Lung (tissue), 16 donors: ENCODE measurements around the gene MAGEB2. TPM values are rescaled to one million over a fixed set of nuclear protein-coding genes. Genes with fewer than 3 reads are reported as not detected.

Experiments used
- ATAC-seq: fragments of 200-7000 bp; cut with Tn5 transposase; one replicate; pipeline ENCODE4 v1.9.1; 2020; ENCODE audit warnings: moderate number of reproducible peaks; ENCODE audit not compliant: insufficient read depth, low FRiP score
- DNase-seq, 3 donors: peaks; one replicate each; pipeline ENCODE4 v3.0.0-alpha.2; 2013 to 2017
- H3K27ac ChIP-seq, 2 donors: one replicate each; pipeline ENCODE4 v1.5.1; 2013; ENCODE audit warnings: mild to moderate bottlenecking in 2 of 2, moderate library complexity in 2 of 2, control low read depth in 1 of 2, inconsistent platforms in 1 of 2, low read depth in 1 of 2, low read length in 1 of 2
- H3K27me3 ChIP-seq, 3 donors: one replicate each; pipeline ENCODE4 v1.5.1; 2013; ENCODE audit warnings: low read length in 2 of 3; ENCODE audit not compliant: control insufficient read depth in 3 of 3, insufficient read depth in 3 of 3
- H3K36me3 ChIP-seq, 4 donors: one replicate each; pipeline ENCODE4 v1.5.1; 2013; ENCODE audit warnings: low read length in 4 of 4, mild to moderate bottlenecking in 1 of 4, moderate library complexity in 1 of 4; ENCODE audit not compliant: control insufficient read depth in 4 of 4, insufficient read depth in 4 of 4
- H3K4me1 ChIP-seq, 5 donors: one replicate each; pipeline ENCODE4 v1.5.1; 2013; ENCODE audit warnings: low read length in 5 of 5, mild to moderate bottlenecking in 2 of 5, moderate library complexity in 1 of 5; ENCODE audit not compliant: control insufficient read depth in 5 of 5, insufficient read depth in 5 of 5
- H3K4me3 ChIP-seq: one replicate; pipeline ENCODE4 v1.5.1; 2013; ENCODE audit warnings: mild to moderate bottlenecking, control low read depth, moderate library complexity
- H3K9ac ChIP-seq, 2 donors: one replicate each; pipeline ENCODE4 v1.5.1; 2013; ENCODE audit warnings: low read length in 2 of 2, control low read depth in 1 of 2; ENCODE audit not compliant: insufficient read depth in 1 of 2
- H3K9me3 ChIP-seq, 4 donors: one replicate each; pipeline ENCODE4 v1.5.1; 2013; ENCODE audit warnings: low read length in 3 of 4, mild to moderate bottlenecking in 1 of 4, moderate library complexity in 1 of 4; ENCODE audit not compliant: control insufficient read depth in 4 of 4, insufficient read depth in 3 of 4
- WGBS, 2 donors: extraction: QIAGEN DNeasy Blood & Tissue Kit; methylation state at CpG; one replicate each; pipeline ENCODE4 v1.1.7; 2013; 5-methylcytosine and 5-hydroxymethylcytosine counted together
- long read RNA-seq, 5 donors: transcript quantifications; one replicate each; lab custom pipeline, GENCODE V29; 2026
- polyA plus RNA-seq, 2 donors: library from polyadenylated mRNA; stranded (reverse); fragments of 200-250 nt; gene quantifications; one replicate each; pipeline ENCODE4 v1.2.1, GENCODE V29; 2013
- total RNA-seq, 2 donors: library from RNA; depleted of rRNA in 1 of 2; stranded (reverse); fragments of >200 nt in 1 of 2; gene quantifications; one replicate each; pipeline ENCODE4 v1.2.1, GENCODE V29; 2014 to 2021
- TF ChIP-seq, protein P1 (sequence below): IDR thresholded peaks from 2 replicates; pipeline ENCODE4 v1.5.1; 2012; ENCODE audit warnings: mild to moderate bottlenecking; ENCODE audit errors: control extremely low read depth, extremely low read depth
- donor health status: control.
- donor health status: control.
- donor health status: Bipolar disorder and iron deficiency.
- donor health status: healthy.
- donor health status: DM: yes; HTN: yes; CAD: no.

Gene MAGEB2, protein sequence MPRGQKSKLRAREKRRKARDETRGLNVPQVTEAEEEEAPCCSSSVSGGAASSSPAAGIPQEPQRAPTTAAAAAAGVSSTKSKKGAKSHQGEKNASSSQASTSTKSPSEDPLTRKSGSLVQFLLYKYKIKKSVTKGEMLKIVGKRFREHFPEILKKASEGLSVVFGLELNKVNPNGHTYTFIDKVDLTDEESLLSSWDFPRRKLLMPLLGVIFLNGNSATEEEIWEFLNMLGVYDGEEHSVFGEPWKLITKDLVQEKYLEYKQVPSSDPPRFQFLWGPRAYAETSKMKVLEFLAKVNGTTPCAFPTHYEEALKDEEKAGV
- total RNA-seq: not detected
- polyA plus RNA-seq: not detected
- long read RNA-seq, donor 1: 0 reads
- long read RNA-seq, donor 2: 0 reads
- long read RNA-seq, donor 3: 0 reads
- long read RNA-seq, donor 4: 0 reads
- long read RNA-seq, donor 5: 0 reads

DNA sequence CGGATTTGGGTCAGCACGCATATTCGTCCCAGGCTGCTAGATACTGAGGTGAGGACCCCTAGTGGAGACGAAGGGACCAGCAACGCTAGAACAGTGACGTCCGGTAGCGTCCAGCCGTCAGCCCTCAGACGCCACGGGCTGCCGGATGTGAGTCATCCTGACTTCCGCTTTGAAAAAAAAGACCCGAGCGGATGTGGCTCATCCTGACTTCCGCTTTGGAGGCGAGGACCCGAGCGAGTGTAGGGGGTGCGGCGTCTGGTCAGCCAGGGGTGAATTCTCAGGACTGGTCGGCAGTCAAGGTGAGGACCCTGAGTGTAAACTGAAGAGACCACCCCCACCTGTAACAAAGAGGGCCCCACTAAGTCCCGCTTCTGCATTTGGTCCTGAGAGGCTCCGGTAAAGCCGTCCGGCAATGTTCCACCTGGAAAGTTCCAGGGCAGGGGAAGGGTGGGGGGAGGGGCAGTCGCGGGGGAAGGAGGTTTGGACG, at the start of gene MAGEB2:
Gene MAGEB2 (plus strand): TSS at position 207 of the 487 bp plus-strand sequence. CDS start 3,018 bp downstream, outside the sequence.
- Histone ChIP-seq H3K9ac (no peak within 1 kb of the TSS), H3K27me3 (peaks cover 0 to 9% (median 0%) of the 10 kb centered on the region in 3 donors), H3K27ac (no peak within 1 kb of the TSS), H3K36me3 (no peaks in the 10 kb centered on the region), H3K9me3 (peaks cover 0 to 2% (median 0%) of the 10 kb centered on the region in 4 donors), H3K4me1 (no peaks in the 10 kb centered on the region), H3K4me3 (no peak within 1 kb of the TSS)
- WGBS, 2 donors: 81 to 96% methylated on average over 28 to 29 of the region's 29 CpGs
- no peak for DNase-seq
- no peak for ATAC-seq
- TF ChIP-seq, protein P1, sequence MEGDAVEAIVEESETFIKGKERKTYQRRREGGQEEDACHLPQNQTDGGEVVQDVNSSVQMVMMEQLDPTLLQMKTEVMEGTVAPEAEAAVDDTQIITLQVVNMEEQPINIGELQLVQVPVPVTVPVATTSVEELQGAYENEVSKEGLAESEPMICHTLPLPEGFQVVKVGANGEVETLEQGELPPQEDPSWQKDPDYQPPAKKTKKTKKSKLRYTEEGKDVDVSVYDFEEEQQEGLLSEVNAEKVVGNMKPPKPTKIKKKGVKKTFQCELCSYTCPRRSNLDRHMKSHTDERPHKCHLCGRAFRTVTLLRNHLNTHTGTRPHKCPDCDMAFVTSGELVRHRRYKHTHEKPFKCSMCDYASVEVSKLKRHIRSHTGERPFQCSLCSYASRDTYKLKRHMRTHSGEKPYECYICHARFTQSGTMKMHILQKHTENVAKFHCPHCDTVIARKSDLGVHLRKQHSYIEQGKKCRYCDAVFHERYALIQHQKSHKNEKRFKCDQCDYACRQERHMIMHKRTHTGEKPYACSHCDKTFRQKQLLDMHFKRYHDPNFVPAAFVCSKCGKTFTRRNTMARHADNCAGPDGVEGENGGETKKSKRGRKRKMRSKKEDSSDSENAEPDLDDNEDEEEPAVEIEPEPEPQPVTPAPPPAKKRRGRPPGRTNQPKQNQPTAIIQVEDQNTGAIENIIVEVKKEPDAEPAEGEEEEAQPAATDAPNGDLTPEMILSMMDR: no peak

DNA sequence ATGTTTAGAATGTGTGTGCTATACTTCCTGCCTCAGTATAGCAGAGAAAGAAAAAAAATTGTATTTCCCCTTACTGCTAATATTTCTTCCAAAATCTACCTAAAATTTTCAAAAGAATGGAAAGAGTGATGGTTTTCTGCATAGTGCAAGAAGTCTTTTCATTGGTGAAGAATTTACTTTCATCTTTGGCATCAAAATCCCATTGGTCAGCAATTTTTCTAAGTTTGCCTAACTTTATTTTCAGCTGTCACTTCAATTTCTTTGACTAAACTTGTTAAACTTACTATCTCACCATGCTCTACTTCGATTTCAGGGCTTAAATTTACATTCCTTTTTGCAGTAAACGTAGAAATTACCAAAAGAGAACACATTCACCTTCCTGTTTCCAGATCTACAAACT, 44.5 kb upstream of the MAGEB2 start:
- Histone ChIP-seq H3K27ac (no peak overlapping the region), H3K36me3 (no peaks in the 10 kb centered on the region), H3K9me3 (no peaks in the 10 kb centered on the region), H3K27me3 (peaks cover 0 to 2% (median 0%) of the 10 kb centered on the region in 3 donors), H3K4me3 (no peak overlapping the region), H3K4me1 (no peaks in the 10 kb centered on the region), H3K9ac (no peak overlapping the region)
- 22 to 35% methylated on average over 2 of the region's 2 CpGs for WGBS, 2 donors
- ATAC-seq (no peak), DNase-seq (no peak)
- TF ChIP-seq, protein P1: no peak

DNA sequence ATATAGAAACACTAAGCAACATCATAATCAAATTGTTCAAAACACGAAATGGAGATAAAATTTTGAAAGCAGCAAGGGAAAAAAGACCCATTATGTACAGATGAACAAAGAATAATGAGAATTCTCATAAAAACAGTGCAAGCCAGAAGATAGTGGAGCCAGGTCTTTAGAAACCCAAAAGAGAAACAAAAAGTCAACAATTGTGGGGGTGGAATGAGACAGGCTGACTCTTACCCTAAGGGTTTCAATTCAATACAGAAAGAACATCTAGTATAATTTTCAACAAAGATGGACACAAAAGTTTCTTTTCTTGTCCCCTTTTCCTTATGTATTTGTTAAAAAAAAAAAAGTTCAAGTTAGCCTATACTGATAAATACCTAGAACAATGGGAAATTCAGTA, 34.0 kb upstream of the MAGEB2 start:
- DNase-seq: no peak
- H3K9ac ChIP-seq: no peak overlapping the region
- no peaks in the 10 kb centered on the region for H3K36me3 ChIP-seq
- H3K4me1 ChIP-seq: no peaks in the 10 kb centered on the region
- ATAC-seq: no peak
- 38 to 89% methylated on average over 1 of the region's 1 CpG for WGBS, 2 donors
- no peak overlapping the region for H3K27ac ChIP-seq
- no peak overlapping the region for H3K4me3 ChIP-seq
- no peaks in the 10 kb centered on the region for H3K9me3 ChIP-seq
- TF ChIP-seq, protein P1: no peak
- H3K27me3 ChIP-seq: peaks cover 0 to 5% (median 4%) of the 10 kb centered on the region in 3 donors
